CD4-positive, alpha-beta memory T cell (primary cell): Measurements from ENCODE around the gene GARRE1. TPM values are rescaled to one million over a fixed set of nuclear protein-coding genes. Genes with fewer than 3 reads are reported as not detected.

ENCODE experiments used
- CTCF ChIA-PET: fragments of 350-600 bp; sonication (Branson Sonifier 250); formaldehyde crosslinking; loops from one replicate; lab custom pipeline; 2021; ENCODE audit warnings: inconsistent platforms; ENCODE audit not compliant: partially characterized antibody; lab: Charles Lee
- POLR2A ChIA-PET: fragments of 350-600 bp; sonication (Branson Sonifier 250); formaldehyde crosslinking; loops from one replicate; lab custom pipeline; 2021; ENCODE audit not compliant: partially characterized antibody; lab: Charles Lee
- DNase-seq, 5 donors: peaks; one replicate each; pipeline versions ENCODE4 v3.0.0 to v3.0.0-alpha.2; 2020 to 2022; ENCODE audit warnings: mixed read lengths in 1 of 5
- H3K27ac ChIP-seq: one replicate; pipeline ENCODE4 v1.7.0; 2013; ENCODE audit warnings: low read depth, low read length
- H3K27me3 ChIP-seq: 2 replicates; pipeline ENCODE4 v1.7.0; 2013; ENCODE audit warnings: mild to moderate bottlenecking, low read length, moderate library complexity; ENCODE audit not compliant: insufficient read depth
- H3K36me3 ChIP-seq: 2 replicates; pipeline ENCODE4 v1.7.0; 2013; ENCODE audit warnings: mild to moderate bottlenecking, low read length, moderate library complexity; ENCODE audit not compliant: insufficient read depth
- H3K4me1 ChIP-seq: 2 replicates; pipeline ENCODE4 v1.7.0; 2013; ENCODE audit warnings: mild to moderate bottlenecking, low read length, moderate library complexity; ENCODE audit not compliant: insufficient read depth
- H3K4me3 ChIP-seq, 2 donors: one replicate each; pipeline ENCODE4 v1.7.0; 2013; ENCODE audit warnings: low read length in 2 of 2, mild to moderate bottlenecking in 1 of 2
- H3K9me3 ChIP-seq, 2 donors: one replicate each; pipeline ENCODE4 v1.7.0; 2013; ENCODE audit warnings: low read length in 2 of 2, control low read depth in 1 of 2; ENCODE audit not compliant: control insufficient read depth in 1 of 2
- H3K27ac Mint-ChIP-seq, 7 donors: one replicate each; pipeline ENCODE4 v1.8.0; 2020 to 2021; ENCODE audit warnings: mixed read lengths in 7 of 7, mild to moderate bottlenecking in 6 of 7, inconsistent platforms in 3 of 7, moderate library complexity in 3 of 7
- H3K27me3 Mint-ChIP-seq, 2 donors: one replicate each; pipeline ENCODE4 v1.8.0; 2020 to 2021; ENCODE audit warnings: mixed read lengths in 2 of 2
- H3K36me3 Mint-ChIP-seq, 2 donors: one replicate each; pipeline ENCODE4 v1.8.0; 2020 to 2021; ENCODE audit warnings: mixed read lengths in 2 of 2, inconsistent platforms in 1 of 2, mild to moderate bottlenecking in 1 of 2
- H3K4me1 Mint-ChIP-seq, 4 donors: one replicate each; pipeline ENCODE4 v1.8.0; 2020 to 2021; ENCODE audit warnings: mixed read lengths in 4 of 4, mild to moderate bottlenecking in 1 of 4
- H3K4me3 Mint-ChIP-seq, 8 donors: one replicate each; pipeline ENCODE4 v1.8.0; 2020 to 2021; ENCODE audit warnings: mixed read lengths in 8 of 8, mild to moderate bottlenecking in 7 of 8, moderate library complexity in 6 of 8, inconsistent platforms in 3 of 8
- H3K9me3 Mint-ChIP-seq, 8 donors: one replicate each; pipeline ENCODE4 v1.8.0; 2020 to 2021; ENCODE audit warnings: mixed read lengths in 8 of 8, mild to moderate bottlenecking in 5 of 8, inconsistent platforms in 3 of 8, moderate library complexity in 1 of 8
- intact Hi-C: fragments of 100-400 bp; cut with micrococcal nuclease; formaldehyde crosslinking; loops from one replicate; pipeline ENCODE4 v1.15.1; 2023
- polyA plus RNA-seq, 2 donors: library from polyadenylated mRNA; unstranded; fragments of 300-500 nt; fragmentation: Illumina TruSeq; gene quantifications; one replicate each; pipeline ENCODE4 v1.2.3, GENCODE V29; 2021
- total RNA-seq, 2 experiments: library from RNA; stranded (reverse); gene quantifications; one replicate each; pipeline ENCODE4 v1.2.3, GENCODE V29; 2021

The GARRE1 gene
- total and polyA plus RNA-seq, 4 experiments from 2014 or later, result 3.5 to 48.2 (median 26.9) TPM

- DNase-seq, result peak in 2 of 5 donors; percentile 25 to 41
- Mint-ChIP-seq H3K27me3 (no peaks in the 10 kb centered on the region), H3K27ac (peak overlapping the region; percentile 88 to 99 (median 95)), H3K36me3 (peaks cover 2 to 7% of the 10 kb centered on the region in 2 donors), H3K4me3 (peak overlapping the region; percentile 21 to 84 (median 66)), H3K9me3 (no peaks in the 10 kb centered on the region), H3K4me1 (peaks cover 51 to 82% (median 73%) of the 10 kb centered on the region in 4 donors)
- intact Hi-C loops, result no loop called here
- Histone ChIP-seq H3K9me3 (no peaks in the 10 kb centered on the region), H3K4me1 (peaks cover 93% of the 10 kb centered on the region), H3K27ac (peak overlapping the region; percentile 56), H3K4me3 (no peak overlapping the region), H3K36me3 (no peaks in the 10 kb centered on the region), H3K27me3 (no peaks in the 10 kb centered on the region)
- ChIA-PET CTCF (interaction anchor here (0.6 to 1.9 kb wide), 5 partner anchors 12 to 161 kb away, joined by 3 to 9 read pairs (median 3); no protein-coding TSS in a partner anchor), POLR2A (interaction anchor here (1.3 to 4.0 kb wide), 15 partner anchors 8 to 97 kb away, joined by 3 to 19 read pairs (median 6); partner anchors contain the start of gene LSM14A)
Measured at GRCh38 chr19:34269081-34269480, 14.7 kb downstream of the GARRE1 start.

GRCh38 chr19:34269489-34269888 lies 15.1 kb downstream of the GARRE1 start:
- intact Hi-C loops, result no loop called here
- CTCF ChIA-PET, result interaction anchor here (0.6 to 1.9 kb wide), 8 partner anchors 13 to 161 kb away, joined by 3 to 9 read pairs (median 3); no protein-coding TSS in a partner anchor
- Histone ChIP-seq H3K27me3 (no peaks in the 10 kb centered on the region), H3K4me3 (peak overlapping the region in 1 of 2 donors; percentile 43), H3K9me3 (no peaks in the 10 kb centered on the region), H3K27ac (peak overlapping the region; percentile 68), H3K4me1 (peaks cover 97% of the 10 kb centered on the region), H3K36me3 (no peaks in the 10 kb centered on the region)
- peak in 1 of 5 donors; percentile 10 for DNase-seq
- peaks cover 53 to 83% (median 74%) of the 10 kb centered on the region in 4 donors for H3K4me1 Mint-ChIP-seq
- peaks cover 0 to 2% (median 0%) of the 10 kb centered on the region in 8 donors for H3K9me3 Mint-ChIP-seq
- H3K36me3 Mint-ChIP-seq, result peaks cover 2 to 7% of the 10 kb centered on the region in 2 donors
- no peaks in the 10 kb centered on the region for H3K27me3 Mint-ChIP-seq
- POLR2A ChIA-PET, result interaction anchor here (1.0 to 4.0 kb wide), 16 partner anchors 8 to 98 kb away, joined by 3 to 19 read pairs (median 6); partner anchors contain the start of gene LSM14A
- H3K27ac Mint-ChIP-seq, result peak overlapping the region; percentile 90 to 99 (median 98)
- peak overlapping the region; percentile 68 to 87 (median 82) for H3K4me3 Mint-ChIP-seq

GRCh38 chr19:34269968-34270621 lies 15.7 kb downstream of the GARRE1 start:
- Mint-ChIP-seq H3K4me3 (peak overlapping the region; percentile 68 to 87 (median 82)), H3K9me3 (peaks cover 0 to 2% (median 0%) of the 10 kb centered on the region in 8 donors), H3K27me3 (no peaks in the 10 kb centered on the region), H3K4me1 (peaks cover 52 to 83% (median 74%) of the 10 kb centered on the region in 4 donors), H3K27ac (peak overlapping the region; percentile 90 to 99 (median 98)), H3K36me3 (peaks cover 2 to 4% of the 10 kb centered on the region in 2 donors)
- intact Hi-C loops, result loop anchor here (1.0 to 5.0 kb wide), 6 partner anchors 11 to 80 kb away; partner anchors contain the start of gene GARRE1
- Histone ChIP-seq H3K27ac (peak overlapping the region; percentile 68), H3K36me3 (no peaks in the 10 kb centered on the region), H3K27me3 (no peaks in the 10 kb centered on the region), H3K9me3 (no peaks in the 10 kb centered on the region), H3K4me3 (peak overlapping the region; percentile 18 to 43), H3K4me1 (peaks cover 95% of the 10 kb centered on the region)
- ChIA-PET CTCF (interaction anchor here (0.7 to 3.2 kb wide), 10 partner anchors 9 to 160 kb away, joined by 3 to 9 read pairs (median 3); no protein-coding TSS in a partner anchor), POLR2A (interaction anchor here (0.8 to 4.0 kb wide), 21 partner anchors 9 to 98 kb away, joined by 3 to 19 read pairs (median 4); partner anchors contain the start of gene LSM14A)
- DNase-seq, result peak; percentile 87 to 93 (median 89)

GRCh38 chr19:34273121-34273520 lies 18.8 kb downstream of the GARRE1 start:
- no peaks in the 10 kb centered on the region for H3K27me3 Mint-ChIP-seq
- intact Hi-C loops, result loop anchor here (5.0 kb wide), 1 partner anchor 34 kb away; no protein-coding TSS in a partner anchor
- peak overlapping the region in 5 of 7 donors; percentile 17 to 91 (median 72) for H3K27ac Mint-ChIP-seq
- peaks cover 87% of the 10 kb centered on the region for H3K4me1 ChIP-seq
- peaks cover 7 to 12% of the 10 kb centered on the region in 2 donors for H3K36me3 Mint-ChIP-seq
- H3K9me3 Mint-ChIP-seq, result peaks cover 0 to 2% (median 0%) of the 10 kb centered on the region in 8 donors
- ChIA-PET CTCF (interaction anchor here (0.6 to 3.2 kb wide), 3 partner anchors 12 to 73 kb away, joined by 3 to 8 read pairs (median 3); no protein-coding TSS in a partner anchor), POLR2A (interaction anchor here (0.8 to 1.0 kb wide), 2 partner anchors 14 to 77 kb away, joined by 3 read pairs; no protein-coding TSS in a partner anchor)
- DNase-seq, result no peak
- H3K36me3 ChIP-seq, result no peaks in the 10 kb centered on the region
- H3K4me1 Mint-ChIP-seq, result peaks cover 60 to 89% (median 77%) of the 10 kb centered on the region in 4 donors
- H3K9me3 ChIP-seq, result no peaks in the 10 kb centered on the region
- no peak overlapping the region for H3K4me3 ChIP-seq
- H3K27ac ChIP-seq, result no peak overlapping the region
- no peaks in the 10 kb centered on the region for H3K27me3 ChIP-seq
- H3K4me3 Mint-ChIP-seq, result peak overlapping the region in 2 of 8 donors; percentile 6 to 70

- ChIA-PET CTCF (interaction anchor here (1.0 kb wide), 1 partner anchor 53 kb away, joined by 3 read pairs; no protein-coding TSS in a partner anchor), POLR2A (no interaction called here)
- DNase-seq, result no peak
- peaks cover 75% of the 10 kb centered on the region for H3K4me1 ChIP-seq
- Mint-ChIP-seq H3K27ac (peak overlapping the region; percentile 10 to 95 (median 74)), H3K4me1 (peaks cover 53 to 89% (median 68%) of the 10 kb centered on the region in 4 donors), H3K4me3 (peak overlapping the region in 1 of 8 donors; percentile 46), H3K27me3 (no peaks in the 10 kb centered on the region), H3K36me3 (peaks cover 5 to 12% of the 10 kb centered on the region in 2 donors), H3K9me3 (peaks cover 0 to 2% (median 0%) of the 10 kb centered on the region in 8 donors)
- no peak overlapping the region for H3K27ac ChIP-seq
- no peaks in the 10 kb centered on the region for H3K9me3 ChIP-seq
- no peaks in the 10 kb centered on the region for H3K36me3 ChIP-seq
- intact Hi-C loops, result loop anchor here (5.0 kb wide), 1 partner anchor 33 kb away; no protein-coding TSS in a partner anchor
- H3K27me3 ChIP-seq, result no peaks in the 10 kb centered on the region
- no peak overlapping the region for H3K4me3 ChIP-seq
Measured at GRCh38 chr19:34274284-34274826, 20.0 kb downstream of the GARRE1 start.

GRCh38 chr19:34274827-34275625 lies 20.7 kb downstream of the GARRE1 start:
- H3K36me3 ChIP-seq, result no peaks in the 10 kb centered on the region
- POLR2A ChIA-PET, result no interaction called here
- peaks cover 68% of the 10 kb centered on the region for H3K4me1 ChIP-seq
- H3K27me3 ChIP-seq, result no peaks in the 10 kb centered on the region
- H3K4me3 ChIP-seq, result no peak overlapping the region
- H3K4me3 Mint-ChIP-seq, result peak overlapping the region in 1 of 8 donors; percentile 47
- intact Hi-C loops, result loop anchor here (5.0 kb wide), 1 partner anchor 32 kb away; no protein-coding TSS in a partner anchor
- H3K9me3 ChIP-seq, result no peaks in the 10 kb centered on the region
- H3K9me3 Mint-ChIP-seq, result peaks cover 0 to 2% (median 0%) of the 10 kb centered on the region in 8 donors
- CTCF ChIA-PET, result interaction anchor here (1.0 kb wide), 1 partner anchor 54 kb away, joined by 3 read pairs; no protein-coding TSS in a partner anchor
- H3K27ac Mint-ChIP-seq, result peak overlapping the region in 3 of 7 donors; percentile 49 to 81 (median 77)
- H3K27ac ChIP-seq, result no peak overlapping the region
- no peaks in the 10 kb centered on the region for H3K27me3 Mint-ChIP-seq
- peaks cover 5 to 12% of the 10 kb centered on the region in 2 donors for H3K36me3 Mint-ChIP-seq
- H3K4me1 Mint-ChIP-seq, result peaks cover 48 to 85% (median 63%) of the 10 kb centered on the region in 4 donors
- no peak for DNase-seq
